NCI-H460 (cell line): ENCODE results near the gene RSKR. TPM values are rescaled to one million over a fixed set of nuclear protein-coding genes. Genes with fewer than 3 reads are reported as not detected.
"Not testable (repeated sequence)": the region's sequence is repeated elsewhere in the genome, so short reads cannot be mapped to it uniquely, and the experiment has no call there.

ENCODE experiments used
- DNase-seq: peaks from one replicate; pipeline ENCODE4 v3.0.0-alpha.2; 2016; ENCODE audit warnings: low read depth; ENCODE audit errors: extremely low read depth
- total RNA-seq: library from RNA; depleted of rRNA; stranded (reverse); fragments of >200 nt; shearing (Covaris generic); gene quantifications from 2 replicates; pipeline ENCODE4 v1.2.3, GENCODE V29; 2014

RSKR gene
- total RNA-seq, 1 experiment from 2014 or later = 19.9 TPM

DNA sequence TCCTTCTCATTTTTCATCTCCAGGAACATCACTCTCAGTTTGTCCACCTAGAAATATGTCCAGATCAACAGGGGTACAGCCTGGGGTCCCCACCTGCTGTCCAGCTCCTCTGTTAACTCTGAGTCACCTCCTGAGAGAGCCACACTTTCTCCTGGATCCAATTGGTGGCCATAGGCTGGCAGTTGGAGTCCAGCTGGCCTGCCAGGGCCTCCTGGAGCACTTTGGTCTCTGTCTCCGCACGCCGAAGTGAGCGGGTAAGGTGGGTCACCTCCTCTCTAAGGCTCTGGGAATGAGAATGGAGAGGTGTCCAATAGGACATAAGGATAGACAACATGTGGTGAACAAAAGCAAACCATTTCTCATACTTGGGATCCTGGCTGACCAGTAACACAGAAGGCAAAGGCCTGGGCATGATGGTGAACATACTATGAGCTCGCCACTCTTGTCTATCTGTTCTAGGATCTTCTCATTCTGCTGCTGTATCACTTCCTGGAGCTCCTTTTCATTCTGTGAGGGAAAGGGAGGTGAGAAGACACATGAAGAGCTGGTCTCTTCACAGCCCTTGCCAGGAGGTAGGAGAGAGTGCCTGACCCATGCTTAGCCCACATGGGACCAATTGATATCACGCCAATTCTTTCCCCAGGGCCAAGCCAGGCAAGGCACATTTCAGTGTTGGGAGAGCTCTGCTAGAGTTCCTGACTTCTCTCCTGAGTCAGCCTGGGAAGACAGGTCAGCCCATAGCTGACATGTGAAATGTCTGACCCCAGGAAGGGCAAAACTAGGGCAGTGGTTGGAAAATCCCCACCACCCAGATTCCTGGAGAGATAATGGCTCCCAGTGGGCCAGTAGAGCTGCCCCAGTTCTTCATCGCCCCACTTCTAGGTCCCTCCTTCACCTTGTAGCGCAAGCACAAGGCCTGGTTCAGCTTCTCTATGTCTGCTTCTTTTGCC, 35.5 kb downstream of the RSKR start:
- no peak for DNase-seq

DNA sequence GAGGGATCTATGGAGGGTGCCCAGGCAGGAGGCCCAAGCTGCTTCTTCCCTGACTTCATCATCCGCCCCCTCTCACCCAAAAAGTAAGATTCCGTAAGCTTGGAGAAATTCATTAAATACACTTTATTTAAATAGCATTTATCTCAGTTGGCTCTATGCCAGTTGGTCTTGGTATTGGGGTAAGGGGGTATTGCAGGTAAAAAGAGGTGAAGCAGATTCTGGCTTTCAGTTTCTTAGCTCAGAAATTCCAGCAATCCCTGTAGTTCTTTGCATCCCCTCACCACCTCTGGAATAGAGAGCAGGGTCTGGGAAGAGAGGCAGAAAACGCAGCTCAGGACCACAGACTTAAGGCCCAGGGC, 36.5 kb downstream of the RSKR start:
- no peak for DNase-seq

DNA sequence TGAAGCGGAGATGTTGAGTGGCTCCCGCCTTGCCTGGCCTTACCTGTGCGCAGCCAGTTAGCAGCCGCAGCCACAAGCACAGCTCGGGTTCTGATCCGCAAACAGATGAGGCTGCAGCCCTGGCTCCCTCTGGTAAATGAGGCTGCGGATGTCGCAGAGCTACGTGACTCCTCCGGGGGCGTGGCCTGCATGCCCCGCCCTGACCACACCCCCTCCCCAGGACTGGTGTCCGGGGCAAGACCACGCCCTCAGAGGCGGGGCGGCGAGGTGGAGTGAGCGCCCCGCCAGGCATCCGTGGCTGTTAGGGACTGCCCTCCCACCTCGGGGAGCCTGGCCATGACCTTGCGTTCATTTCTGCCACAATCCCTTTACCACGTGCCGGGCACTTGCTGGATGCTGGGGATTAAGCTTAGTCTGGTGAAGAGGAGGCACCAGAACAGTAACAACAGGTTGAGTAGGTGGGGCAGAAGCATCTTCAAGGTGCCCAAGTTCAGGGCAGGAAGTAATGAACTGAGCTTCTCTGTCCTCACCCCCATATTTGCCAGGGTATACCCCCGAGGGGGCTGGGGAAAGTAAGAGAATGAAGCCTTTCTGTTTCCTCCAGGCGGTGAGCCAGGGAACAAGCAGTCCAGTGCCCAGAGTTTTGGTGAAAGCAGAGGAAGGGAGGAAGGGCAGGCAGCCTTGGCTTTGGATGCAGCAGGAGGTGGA, 37.1 kb downstream of the RSKR start, which contains the start of gene ALDOC:
Gene ALDOC, minus strand, starts transcription at position 138 of the 708 bp plus-strand sequence. CDS start 1,363 bp downstream, outside the sequence.
- peak; percentile 93 for DNase-seq

- not testable (repeated sequence) for DNase-seq
Measured at GRCh38 chr17:28576016-28576415, 38.0 kb downstream of the RSKR start.

GRCh38 chr17:28575126-28575795, 38.7 kb downstream of the RSKR start:
- no peak for DNase-seq

DNA sequence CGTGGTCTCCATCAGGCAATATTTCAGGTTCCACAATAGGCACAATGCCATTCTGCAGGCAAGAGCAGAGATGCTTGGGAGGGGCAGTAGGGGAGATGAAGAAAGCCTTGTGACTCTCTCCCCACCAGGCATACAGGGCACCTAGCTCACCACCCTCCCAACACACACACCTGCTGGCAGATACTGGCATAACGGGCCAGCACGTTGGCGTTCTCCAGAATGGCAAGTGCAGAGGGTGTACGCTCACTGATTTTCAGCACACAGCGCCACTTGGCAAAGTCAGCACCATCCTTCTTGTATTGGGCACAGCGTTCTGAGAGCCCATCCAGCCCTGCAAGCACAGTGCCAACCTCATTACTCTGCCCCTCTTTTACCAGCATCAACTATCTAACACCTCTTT, 39.5 kb downstream of the RSKR start:
- no peak for DNase-seq

GRCh38 chr17:28573966-28574480, 40.0 kb downstream of the RSKR start:
- DNase-seq = no peak

DNA sequence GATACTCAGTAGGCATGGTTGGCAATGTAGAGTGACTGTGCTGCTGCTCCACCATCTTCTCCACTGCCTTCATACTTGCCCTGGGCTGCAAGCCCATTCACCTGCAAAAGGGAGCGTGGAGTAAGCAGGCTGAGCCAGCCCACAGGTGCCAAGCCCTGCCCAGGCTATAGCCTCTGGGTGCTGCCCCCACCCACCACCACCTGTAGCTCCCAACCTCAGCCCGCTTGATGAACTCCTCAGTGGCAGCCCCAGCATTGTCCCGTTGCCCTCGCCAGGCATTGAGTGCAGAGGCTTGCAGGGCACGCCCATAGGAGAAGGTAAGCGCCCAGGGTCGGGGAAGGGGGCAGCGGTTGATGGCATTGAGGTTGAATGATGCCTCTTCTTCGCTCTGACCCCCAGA, 40.5 kb downstream of the RSKR start:
- DNase-seq = no peak

DNA sequence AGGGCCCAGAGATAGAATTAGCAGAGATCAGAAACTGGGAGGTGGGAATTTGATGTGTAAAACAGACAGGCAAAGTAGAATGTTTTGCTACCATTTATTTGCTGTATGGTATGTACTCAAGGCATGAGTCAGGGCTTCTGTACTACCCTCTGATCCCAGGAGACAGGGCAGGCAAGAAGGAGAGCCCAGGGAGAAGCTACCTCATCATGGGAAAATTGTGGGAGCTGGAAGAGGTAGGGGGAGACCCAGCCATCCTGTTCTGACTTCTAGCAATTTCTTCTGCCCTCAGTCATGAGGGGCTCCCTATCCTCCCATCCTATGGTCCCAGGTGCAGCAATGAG, 41.0 kb downstream of the RSKR start:
- DNase-seq = no peak

GRCh38 chr17:28572259-28573039, 41.5 kb downstream of the RSKR start:
- DNase-seq = no peak

DNA sequence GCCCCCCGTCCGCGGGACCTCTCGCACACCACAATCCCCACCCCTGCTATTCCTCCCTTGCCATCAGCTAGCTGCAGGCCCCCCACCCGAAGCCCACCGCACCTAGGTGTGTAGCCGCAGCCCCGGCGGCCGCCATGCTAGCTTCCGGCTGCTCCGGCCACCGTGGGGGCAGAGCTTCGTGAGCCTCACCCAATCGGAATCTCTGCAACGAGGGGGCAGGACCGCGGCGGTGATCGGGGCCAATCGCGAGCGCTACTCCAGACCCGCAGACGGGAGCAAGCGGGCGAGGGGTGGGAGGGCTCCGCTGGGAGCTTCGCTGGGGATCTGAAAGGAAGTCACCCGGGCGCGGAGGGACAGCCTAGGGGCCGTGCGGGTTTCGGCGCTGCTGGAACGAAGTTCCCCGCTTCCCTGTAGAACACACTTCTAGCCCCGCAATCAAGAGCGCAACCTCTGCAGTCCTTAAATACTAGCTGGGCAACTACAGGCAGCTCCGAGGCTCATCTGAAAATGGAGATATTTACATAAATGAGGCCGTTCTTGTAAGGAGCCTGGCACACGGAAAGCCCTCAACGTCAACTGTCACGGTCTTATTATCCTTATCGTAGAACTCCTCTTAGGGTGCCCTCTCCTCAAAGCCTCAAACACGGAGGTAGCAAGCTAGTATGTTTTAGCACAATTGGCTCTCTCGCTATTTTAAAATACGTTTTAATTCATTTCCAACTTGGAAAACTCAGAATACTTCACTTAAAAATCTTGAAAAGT, 42.4 kb downstream of the RSKR start, which contains the start of gene PIGS:
Gene PIGS, minus strand, starts transcription at position 164 of the 762 bp plus-strand sequence. Its CDS starts 28 bp downstream, at position 136.
- peak; percentile 90 for DNase-seq

GRCh38 chr17:28570716-28571360, 43.1 kb downstream of the RSKR start:
- DNase-seq = no peak

- no peak for DNase-seq
Measured at GRCh38 chr17:28569446-28569845, 44.5 kb downstream of the RSKR start.

DNA sequence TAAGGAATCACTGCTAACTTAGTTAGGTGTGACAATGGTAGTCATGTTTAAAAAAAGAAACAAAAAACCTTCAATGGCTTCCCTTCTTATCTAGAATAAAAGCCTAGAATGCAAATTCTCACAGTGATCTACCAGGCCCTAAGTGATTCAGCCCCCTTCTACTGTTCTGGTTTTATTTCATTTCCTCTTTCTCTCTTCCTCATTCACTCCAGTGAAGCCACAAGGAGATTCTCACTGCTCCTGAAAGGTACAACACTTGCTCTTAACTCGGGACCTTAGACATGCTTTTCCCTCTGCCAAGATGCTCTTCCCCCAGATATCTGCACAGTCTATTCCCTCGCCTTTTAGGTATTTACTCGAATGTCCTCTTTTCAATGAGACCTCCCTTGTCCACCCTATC, 46.4 kb downstream of the RSKR start:
- DNase-seq = no peak

- no peak for DNase-seq
Measured at GRCh38 chr17:28563475-28563874, 50.5 kb downstream of the RSKR start.
